NOMO-1 treated with dmso at 0.1 percent for 144 hours (cell line): ENCODE measurements around the gene PIK3R5.
A peak's percentile ranks its signal among the peaks of the same experiment; 100 is the strongest.

Source experiments
- DNase-seq: peaks from one replicate; lab custom pipeline; 2025; ENCODE audit not compliant: unreplicated experiment; lab: John Stamatoyannopoulos, UW

Gene PIK3R5

DNA sequence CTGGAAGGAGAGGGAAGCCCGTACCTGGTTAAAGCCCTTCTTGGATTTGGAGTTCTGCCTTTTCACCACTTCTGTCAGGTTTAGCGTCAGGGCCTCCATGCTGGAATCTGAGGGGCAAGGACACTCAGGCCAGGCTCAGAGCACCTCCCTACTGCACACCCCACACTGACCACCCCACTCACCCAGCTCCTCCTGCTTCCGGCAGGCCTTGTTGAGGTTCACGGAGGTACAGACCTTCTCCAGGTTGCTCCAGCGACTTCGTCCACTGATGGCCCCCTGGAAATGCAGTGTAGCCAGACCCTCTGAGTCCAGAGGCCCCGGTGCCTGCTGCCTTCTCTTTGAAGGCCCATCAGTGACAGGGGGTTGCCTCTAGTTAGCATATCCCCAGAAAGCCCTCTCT, 83.9 kb downstream of the PIK3R5 start:
- no peak for DNase-seq

DNA sequence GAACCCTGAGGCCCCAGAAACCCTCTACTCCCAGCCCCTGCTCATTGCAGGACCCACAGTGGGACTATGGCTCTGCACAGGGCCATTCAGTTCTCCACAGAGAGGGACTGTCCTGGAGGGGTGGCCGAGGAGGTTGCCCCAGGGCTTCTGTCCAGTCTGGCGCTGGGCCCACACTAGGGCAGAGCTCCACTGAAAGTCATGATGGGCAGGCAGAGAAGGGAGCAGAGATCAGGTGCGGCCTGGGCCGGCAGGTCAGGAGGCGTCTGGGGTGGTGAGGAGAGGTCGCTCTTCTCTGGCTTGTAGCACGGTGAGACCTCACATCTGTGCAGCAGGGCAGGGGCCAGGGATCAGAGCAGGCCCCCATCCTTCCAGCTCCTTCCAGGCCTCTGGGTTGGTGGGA, 85.0 kb downstream of the PIK3R5 start:
- DNase-seq = no peak

DNA sequence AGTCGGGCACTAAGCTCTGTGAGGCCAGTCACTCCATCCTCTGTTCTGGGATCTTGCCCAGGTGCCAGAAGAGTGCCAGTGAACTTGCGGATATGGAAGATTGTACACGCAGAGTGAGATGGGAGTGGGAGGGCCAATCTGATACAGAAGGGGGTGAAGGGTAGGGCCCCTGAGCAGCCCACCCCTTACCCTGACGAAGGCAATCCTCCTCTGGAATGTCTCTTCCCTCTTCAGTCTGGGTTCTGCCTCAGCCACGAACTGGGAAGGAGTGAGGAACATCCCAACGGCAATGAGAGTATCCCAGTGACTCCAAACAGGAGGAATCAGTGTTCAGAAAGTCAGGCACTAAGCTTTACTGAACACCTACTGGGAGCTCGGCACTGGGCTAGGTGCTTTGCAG, 86.1 kb downstream of the PIK3R5 start:
- no peak for DNase-seq

DNA sequence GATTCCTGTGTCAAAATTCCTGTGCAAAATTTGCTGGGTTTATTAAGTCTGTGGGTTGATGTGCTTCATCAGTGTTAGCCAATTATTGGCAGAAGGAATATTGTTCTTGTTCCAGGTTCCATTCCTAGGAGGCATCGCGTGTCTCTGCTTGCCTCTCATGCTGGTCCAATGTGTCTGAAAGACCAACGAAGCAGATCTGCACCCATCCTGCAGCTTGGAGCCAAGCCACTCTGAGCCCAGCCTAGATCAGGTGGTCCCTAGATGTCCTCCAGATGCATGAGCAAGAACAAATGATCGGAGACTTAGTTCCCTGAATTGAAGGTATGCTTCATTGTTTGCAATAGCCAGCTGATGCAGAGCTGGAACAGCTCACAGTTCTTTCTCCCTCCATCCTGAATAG, 87.5 kb downstream of the PIK3R5 start:
- no peak for DNase-seq

DNA sequence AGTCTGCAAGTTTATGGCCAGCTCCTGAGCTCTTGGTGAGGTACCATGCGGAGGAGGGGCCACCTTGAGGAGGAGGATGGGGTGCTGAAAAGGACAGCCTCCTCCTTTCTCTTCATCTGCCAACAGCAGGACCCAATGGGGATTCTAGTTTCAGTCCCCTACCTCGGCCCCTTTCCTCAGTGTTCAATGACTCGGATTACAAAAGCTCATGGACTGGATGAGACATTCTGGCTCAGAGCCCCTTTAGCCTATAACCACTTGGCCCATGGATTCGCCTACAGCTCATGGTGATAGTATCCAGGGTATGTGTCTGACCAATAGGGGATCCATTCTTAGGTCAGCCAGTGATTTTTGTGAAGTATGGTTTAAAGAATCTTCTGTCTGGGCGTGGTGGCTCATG, 89.5 kb downstream of the PIK3R5 start:
- DNase-seq = no peak

DNA sequence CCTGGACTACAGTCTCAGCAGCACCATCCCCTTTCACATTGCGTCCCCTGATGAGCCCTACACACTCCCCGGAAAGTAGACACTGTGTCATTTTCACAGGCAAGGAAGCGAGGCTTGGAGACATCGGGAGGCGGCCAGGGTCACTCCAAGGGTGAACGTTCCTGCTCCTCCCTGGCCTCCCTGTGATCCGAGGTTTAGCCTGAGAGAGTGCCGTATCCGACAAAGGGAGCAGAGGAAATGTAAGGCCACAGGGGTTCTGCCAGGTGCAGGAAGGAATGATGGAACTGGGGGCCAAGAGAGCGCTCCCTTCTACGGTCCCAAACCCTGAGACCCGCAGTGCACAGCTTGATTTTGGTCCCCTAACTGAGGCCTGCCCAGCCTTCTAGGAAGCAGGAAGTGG, 90.1 kb downstream of the PIK3R5 start:
- no peak for DNase-seq

DNA sequence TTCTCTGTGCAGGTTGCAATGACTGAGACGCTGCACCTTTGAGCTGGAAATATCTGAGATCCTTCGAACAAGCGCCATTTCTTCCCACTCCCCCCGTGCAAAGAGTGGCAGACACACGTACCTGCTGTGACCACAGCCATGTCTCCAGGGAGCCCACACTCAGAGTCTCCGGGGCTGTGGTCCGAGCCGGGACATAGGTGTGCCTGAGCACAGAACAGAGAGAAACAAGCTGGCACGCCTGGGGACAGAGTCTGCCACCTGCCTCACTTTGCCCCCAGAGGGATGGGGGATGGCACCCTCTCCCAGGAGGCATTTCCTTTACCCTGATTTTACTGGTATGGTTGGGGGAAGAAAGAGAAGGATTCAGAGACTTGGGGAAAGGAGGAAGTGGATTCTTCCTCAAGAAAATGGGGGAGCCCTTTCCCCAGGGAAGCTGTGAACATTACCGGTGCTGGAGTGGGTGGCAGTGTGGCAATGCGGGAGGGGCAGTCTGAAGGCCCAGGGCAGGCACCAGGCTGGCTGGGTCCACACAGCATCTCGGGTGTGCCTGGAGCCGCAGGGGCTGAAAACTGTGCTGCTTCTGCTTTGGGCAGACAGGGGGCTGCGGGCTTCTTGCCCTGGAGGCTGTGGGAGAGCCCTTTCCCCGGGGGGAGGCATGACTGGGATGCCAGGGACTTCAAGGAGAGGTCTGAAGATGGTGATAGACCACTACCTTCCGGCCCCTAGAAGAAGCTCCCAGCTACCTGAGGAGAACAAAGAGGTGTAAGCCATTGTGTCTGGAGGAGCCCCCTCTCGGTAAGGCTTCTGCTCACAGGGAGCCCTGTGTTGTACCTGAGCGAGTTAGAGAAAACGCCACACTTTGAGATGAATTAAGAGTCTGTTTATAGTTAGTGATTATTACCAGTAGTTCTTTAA, 91.4 kb downstream of the PIK3R5 start:
- no peak for DNase-seq

DNA sequence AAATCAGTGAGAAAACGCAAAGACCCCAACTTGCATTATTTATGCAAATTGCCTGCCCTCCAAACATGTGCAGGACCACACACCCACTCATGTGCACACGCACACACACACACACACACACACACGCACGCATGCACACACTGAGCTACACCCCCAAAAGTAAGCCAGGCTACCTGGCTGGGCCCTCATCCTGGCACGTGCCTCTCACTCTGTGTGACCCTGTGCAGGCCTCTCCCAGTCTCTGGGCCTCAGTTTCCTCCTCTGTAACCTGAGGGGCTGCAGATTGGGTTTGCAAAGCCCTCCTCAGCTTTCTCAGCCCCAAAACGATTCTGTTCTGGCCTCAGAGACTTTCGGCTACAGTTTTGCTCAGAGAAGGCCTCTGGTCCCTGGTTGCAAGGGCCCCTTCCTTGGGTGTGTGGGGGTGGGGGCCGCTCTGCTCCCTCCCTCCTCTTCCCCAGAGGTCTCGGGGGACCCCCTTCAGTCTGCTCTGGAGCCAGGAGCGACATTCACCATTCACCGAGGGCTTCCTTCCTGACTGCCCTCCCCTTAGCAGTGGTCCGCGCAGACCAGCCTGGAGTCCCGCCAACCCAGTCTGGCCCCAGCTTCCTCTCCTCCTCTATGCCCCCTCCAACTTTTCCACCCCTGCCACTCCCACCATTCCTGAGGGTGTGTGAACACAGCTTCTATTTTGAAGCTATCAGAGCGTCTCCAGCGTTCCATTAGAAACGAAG, 92.6 kb downstream of the PIK3R5 start:
- DNase-seq = no peak

DNA sequence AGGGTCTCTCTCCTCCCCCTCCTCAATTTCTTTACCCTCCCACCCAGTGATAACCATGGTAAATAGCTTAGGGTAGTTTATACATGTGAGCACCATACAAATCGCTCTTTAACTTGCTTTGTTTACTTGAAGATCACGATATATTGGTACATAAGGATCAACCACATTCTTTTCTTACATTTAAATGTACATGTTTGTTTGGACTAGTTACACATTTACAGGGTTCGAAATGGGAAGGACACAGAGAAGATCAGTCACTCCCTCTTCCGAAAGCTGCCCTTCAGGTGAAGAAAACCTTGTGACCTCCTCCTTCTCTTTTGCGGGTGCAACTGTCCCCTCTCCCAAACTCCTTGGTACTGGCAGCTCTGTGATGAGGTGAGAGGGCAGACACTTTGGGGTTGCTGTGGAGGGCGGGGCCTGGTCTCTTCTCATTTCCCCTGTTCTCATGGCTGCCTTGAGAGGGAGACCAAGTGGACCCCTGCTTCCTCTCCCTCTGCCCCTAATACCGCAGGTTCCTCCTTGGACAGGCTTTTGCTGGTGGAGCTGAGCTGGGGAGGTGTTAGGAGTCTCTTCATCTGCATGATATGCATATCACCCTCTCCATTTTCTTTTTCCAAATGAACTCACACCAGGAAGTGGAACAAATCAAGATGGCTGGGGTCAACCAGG, 93.3 kb downstream of the PIK3R5 start:
- no peak for DNase-seq

DNA sequence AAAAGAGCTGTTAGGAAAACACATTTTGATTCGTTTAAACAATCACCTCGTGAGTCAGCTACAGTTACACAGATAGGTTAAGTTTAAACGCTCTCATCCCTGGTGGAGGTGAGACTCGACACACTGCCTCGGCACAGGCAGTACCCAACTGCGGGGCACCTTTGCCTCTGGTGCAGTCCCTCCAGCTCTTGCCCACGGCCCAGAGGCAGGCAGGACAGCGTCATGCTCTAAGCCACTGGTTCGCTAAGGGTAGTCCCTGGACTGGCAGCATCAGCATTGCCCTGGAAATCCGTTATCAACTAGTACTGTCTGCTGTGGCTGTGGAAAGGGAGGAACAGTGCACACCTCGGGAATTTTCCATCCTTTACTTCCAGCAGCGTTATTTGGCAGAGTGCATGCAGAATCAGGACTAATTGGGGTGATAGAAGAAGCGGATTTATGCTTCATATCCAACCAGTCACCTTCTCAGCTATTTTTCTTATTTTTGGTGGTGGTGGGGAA, 94.4 kb downstream of the PIK3R5 start:
- no peak for DNase-seq

DNA sequence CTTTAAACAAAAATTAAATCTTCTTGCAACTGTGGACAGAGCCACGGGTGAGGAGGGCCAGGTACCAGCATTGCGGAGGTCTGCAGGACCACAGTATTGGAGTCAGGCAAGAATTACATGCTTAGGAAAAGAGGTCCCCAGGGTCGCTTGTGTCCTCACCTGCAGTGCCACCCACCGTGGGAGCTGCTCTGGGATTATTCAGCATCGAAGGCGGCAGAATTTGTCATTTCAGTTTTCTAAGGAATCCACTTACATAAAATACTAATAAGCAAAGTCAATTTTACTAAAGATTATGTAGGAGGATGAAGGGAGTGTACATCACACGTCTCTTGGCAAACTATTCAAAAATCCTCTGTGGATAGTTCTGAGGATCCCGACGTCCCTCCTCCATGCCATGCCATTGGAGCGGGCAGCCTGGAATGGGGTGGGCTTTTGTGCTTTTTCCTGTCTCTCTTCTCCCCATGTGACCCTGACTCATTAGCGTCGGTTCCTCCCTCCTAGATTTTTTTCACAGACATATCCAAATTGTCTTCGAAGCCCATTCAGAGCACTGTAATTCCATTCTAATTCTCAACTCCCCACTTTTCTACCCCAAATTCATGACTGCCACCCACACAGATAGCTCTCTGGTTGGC, 95.0 kb downstream of the PIK3R5 start:
- DNase-seq = no peak

DNA sequence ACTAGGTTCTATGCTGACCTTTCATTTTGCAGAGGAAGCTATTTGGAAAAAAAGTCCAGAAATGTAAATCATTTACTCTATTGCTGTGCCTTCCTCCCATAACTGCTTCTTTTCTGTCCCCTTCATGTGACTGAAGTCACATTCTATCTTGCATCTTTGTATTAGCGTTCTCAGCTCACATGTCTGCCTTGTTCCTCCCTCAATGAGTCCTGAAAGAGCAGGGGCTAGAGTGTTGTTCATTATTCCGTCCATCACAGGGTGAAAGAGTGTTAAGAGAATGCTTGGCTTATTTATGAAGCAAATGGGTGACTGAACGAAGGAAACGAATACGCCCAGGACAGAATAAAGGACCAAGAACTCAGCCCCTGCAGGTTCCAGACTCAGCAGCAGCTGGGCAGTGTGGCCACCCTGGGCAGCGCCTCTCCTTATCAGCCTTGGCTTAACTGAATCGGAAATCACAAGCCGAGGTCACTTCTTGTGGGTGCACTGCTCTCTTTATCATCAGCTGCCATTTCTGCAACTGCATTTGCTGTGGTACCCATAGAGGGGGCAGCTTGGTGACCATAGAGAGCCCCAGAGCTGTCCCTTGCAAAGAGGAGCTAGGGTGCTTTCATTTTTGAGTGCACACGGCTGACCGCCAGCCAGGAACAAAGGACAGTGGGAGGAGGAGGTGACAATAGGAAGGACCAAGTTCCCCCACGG, 96.2 kb downstream of the PIK3R5 start:
- DNase-seq = no peak

DNA sequence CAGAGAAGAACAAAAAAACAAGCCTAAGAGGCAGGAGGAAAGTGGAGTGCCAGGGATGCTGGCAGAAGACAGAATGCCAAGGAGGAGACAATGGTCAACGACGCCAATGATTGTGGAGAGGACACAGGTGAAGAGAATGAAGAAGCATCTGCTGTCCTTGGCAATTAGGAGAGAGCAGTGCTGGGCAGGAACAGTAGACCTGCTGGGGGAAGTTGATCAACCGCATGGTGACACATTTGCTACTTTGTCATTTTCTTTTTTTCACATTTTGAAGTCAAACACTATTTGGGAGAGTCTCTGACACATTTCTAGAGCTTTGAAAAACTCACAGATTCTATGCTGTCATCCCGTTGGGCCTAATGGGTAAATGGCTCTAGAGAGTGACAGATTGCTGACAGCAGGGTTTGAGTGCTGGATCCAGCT, 97.0 kb downstream of the PIK3R5 start:
- DNase-seq = no peak

DNA sequence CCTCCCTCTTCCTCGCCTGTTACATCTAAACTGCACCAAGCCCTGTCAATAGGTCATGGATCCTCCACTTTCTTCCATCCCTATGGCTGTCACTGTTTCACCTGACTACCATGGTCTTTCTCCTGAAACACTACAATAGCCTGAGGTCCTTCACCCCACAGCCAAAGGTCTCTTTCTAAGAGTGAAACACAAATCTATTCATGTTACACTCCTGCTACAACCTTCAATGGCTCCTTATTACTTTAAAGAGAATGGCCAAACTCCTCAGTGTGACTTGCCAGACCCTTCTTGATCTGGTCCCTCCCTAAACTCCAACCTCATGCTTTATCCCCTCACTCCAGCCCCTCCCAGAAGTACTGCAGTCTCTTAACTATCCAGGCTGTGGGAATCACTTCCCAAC, 97.4 kb downstream of the PIK3R5 start:
- no peak for DNase-seq

DNA sequence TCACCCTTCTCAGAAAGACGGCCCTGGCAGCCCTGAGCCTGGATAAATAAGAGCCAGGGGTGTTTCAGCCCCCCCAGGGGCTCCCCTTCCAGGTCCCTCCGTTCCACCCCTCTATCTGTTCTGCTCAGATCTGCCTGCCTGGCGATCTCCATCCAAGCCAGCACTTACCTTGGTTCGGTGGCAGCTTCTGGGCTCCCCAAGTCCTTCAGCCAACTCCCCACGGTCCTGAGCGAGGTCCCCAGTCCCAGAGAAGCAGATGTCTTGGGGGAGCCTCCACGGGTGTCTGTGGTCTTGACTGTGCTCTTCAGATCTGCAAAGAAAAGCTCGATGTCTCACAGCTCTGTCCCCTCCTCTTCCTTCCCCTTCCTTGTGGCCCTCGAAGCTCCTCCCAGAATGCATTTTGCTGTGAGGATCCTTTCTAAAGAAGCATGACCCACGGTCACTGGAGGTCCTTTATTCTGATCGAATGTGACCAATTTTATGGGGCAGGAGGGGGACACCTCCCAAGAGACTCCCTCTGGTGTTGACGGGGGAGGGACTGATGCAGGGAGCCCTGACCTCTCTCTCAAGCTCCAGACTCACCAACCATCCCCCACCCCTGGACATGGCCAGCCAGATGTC, 98.0 kb downstream of the PIK3R5 start, which contains the start of gene PIK3R6:
Gene PIK3R6, minus strand, starts transcription at position 314 of the 621 bp plus-strand sequence. CDS start 17,880 bp downstream, outside the sequence.
- peak; percentile 35 for DNase-seq

DNA sequence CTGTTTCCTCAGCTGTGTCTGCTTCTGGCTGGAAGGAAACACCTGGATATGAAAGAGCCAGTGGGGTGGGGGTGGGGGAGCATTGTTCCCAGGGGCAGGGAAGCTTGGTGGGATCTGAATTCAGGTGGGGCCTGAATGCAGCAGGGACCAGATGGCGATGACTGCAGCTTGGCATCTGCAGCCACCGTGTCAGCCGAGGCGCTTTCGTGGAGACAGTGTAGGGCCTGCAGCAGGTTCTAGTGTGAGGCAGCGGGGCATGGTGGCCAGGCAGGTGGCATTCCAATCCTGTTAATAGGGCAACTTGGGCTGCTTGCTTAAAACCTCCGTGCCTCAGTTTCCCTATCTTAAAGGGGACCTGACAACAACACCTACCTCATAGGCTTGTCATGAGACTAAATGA, 99.7 kb downstream of the PIK3R5 start:
- DNase-seq = no peak

DNA sequence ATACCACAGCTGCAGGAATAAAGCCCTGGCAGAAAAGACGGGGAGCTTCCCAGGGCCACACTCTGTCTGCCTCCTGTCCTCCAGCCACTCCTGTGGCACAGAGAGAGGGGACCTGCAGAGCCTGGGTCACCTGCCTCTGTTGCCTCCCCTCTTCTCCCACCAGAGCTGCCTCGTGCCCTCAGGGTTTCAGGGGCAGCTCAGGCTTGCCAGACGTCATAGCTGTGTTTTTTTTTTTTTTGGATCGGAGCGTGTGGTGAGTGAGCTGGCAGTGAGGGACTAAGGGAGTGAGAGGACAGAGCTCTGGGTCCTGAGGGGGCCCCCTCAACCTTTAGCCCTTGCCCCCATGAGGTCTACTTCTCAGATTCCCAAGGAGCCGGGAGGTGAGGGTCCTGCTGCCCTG, 100.1 kb downstream of the PIK3R5 start:
- no peak for DNase-seq

DNA sequence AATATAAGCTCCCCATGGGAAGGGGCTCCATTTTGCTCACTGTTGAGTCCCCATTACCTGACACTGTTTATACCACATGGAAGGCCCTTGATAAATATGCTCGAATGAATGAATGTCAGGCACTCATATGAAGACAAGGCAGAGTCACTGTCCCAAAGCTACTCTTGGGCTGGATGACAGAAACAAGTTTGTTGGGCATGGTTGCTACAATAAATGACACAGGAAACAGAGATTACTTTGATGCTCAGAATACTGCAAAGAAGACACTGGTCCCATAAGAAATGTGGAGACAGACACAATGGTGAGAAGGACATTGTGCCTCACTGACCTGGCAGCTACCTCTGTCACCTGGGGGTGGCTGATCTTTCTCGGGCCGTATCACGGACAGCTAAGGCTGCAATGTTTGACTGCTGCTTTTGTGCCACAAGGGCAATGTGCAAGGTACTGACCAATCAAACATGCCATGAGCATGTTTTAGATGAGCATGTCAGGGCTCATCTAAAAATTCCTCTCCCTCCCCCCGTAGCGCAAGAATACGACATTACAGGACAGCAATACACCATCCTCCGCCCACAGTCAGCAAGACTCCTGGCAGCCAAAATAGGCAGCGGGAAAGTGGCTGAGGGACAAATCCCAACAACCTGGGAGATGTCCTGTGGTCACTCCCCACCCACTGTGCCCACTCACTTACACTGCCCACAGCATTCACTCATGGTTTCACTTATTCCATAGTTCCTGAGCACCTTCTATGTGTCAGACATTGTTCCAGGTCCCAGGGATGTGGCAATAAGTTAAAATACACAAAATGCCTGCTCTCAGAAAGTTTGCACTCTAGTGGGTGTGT, 103.1 kb downstream of the PIK3R5 start:
- DNase-seq = no peak
